IMR-90 (cell line): Measurements from ENCODE around the gene PHEX. TPM values are rescaled to one million over a fixed set of nuclear protein-coding genes. Genes with fewer than 3 reads are reported as not detected.

Experiments
- ATAC-seq: fragments of 200-7000 bp; cut with Tn5 transposase; 2 replicates; pipeline ENCODE4 v1.9.1; 2020; ENCODE audit warnings: low read depth, mild to moderate bottlenecking, moderate library complexity
- BruUV-seq: library from RNA; stranded (reverse); fragments of 400-500 nt; replicated peaks from 2 replicates; lab custom pipeline; 2021; lab: Mats Ljungman, UMichigan
- CTCF ChIA-PET: fragments of 300-600 bp; formaldehyde crosslinking; extraction: SDS; loops from one replicate; lab custom pipeline; 2021; ENCODE audit warnings: antibody characterized with exemption; lab: Yijun Ruan, JAX
- POLR2A ChIA-PET: fragments of 300-600 bp; sonication (Branson Sonifier 250); formaldehyde crosslinking; loops from one replicate; lab custom pipeline; 2022; ENCODE audit warnings: antibody characterized with exemption; ENCODE audit not compliant: unreplicated experiment; lab: Charles Lee
- DNase-seq: peaks from one replicate; pipeline ENCODE4 v3.0.0; 2013
- H2AFZ ChIP-seq: replicated peaks from 2 replicates; pipeline ENCODE3; 2013; ENCODE audit warnings: low read length, mild to moderate bottlenecking; ENCODE audit not compliant: poor library complexity
- H2AK5ac ChIP-seq: 2 replicates; pipeline ENCODE4 v1.6.1; 2013; ENCODE audit warnings: low read depth, low read length, inconsistent platforms
- H2AK9ac ChIP-seq: replicated peaks from 2 replicates; pipeline ENCODE3; 2013; ENCODE audit warnings: mild to moderate bottlenecking, low read depth, low read length, moderate library complexity; ENCODE audit not compliant: poor library complexity
- H2BK120ac ChIP-seq: 2 replicates; pipeline ENCODE4 v1.6.1; 2013; ENCODE audit warnings: low read depth, low read length, inconsistent platforms
- H2BK15ac ChIP-seq: 3 replicates; pipeline ENCODE4 v1.6.1; 2013; ENCODE audit warnings: low read depth, low read length, inconsistent platforms
- H2BK20ac ChIP-seq: 2 replicates; pipeline ENCODE4 v1.6.1; 2013; ENCODE audit warnings: low read depth, mild to moderate bottlenecking, inconsistent platforms, low read length, moderate library complexity
- H2BK5ac ChIP-seq: 2 replicates; pipeline ENCODE4 v1.6.1; 2013; ENCODE audit warnings: mild to moderate bottlenecking, low read depth, low read length, inconsistent platforms; ENCODE audit not compliant: poor library complexity, severe bottlenecking
- H3K14ac ChIP-seq: replicated peaks from 2 replicates; pipeline ENCODE4 v1.6.1; 2013; ENCODE audit warnings: low read depth, low read length, inconsistent platforms
- H3K18ac ChIP-seq: 2 replicates; pipeline ENCODE4 v1.6.1; 2013; ENCODE audit warnings: low read depth, low read length, control low read depth
- H3K23ac ChIP-seq: 2 replicates; pipeline ENCODE4 v1.6.1; 2013; ENCODE audit warnings: low read depth, low read length, inconsistent platforms
- H3K27ac ChIP-seq: 2 replicates; pipeline ENCODE4 v1.5.1; 2013; ENCODE audit warnings: mild to moderate bottlenecking, control low read depth, low read length; ENCODE audit not compliant: insufficient read depth
- H3K27me3 ChIP-seq: 2 replicates; pipeline ENCODE4 v1.6.1; 2013; ENCODE audit warnings: low read length; ENCODE audit not compliant: control insufficient read depth, insufficient read depth
- H3K36me3 ChIP-seq: 2 replicates; pipeline ENCODE4 v1.6.1; 2013; ENCODE audit warnings: low read length, mixed read lengths; ENCODE audit not compliant: control insufficient read depth, insufficient read depth
- H3K4ac ChIP-seq: 2 replicates; pipeline ENCODE4 v1.6.1; 2013; ENCODE audit warnings: low read depth, low read length, inconsistent platforms
- H3K4me1 ChIP-seq: 2 replicates; pipeline ENCODE4 v1.6.1; 2013; ENCODE audit warnings: low read length, mixed read lengths; ENCODE audit not compliant: control insufficient read depth, insufficient read depth
- H3K4me2 ChIP-seq: 2 replicates; pipeline ENCODE4 v1.6.1; 2013; ENCODE audit warnings: low read depth, mild to moderate bottlenecking, control low read depth, low read length, moderate library complexity
- H3K4me3 ChIP-seq: 2 replicates; pipeline ENCODE4 v1.5.1; 2013; ENCODE audit warnings: low read depth, mild to moderate bottlenecking, control low read depth, low read length, moderate library complexity; ENCODE audit not compliant: insufficient read depth
- H3K56ac ChIP-seq: 2 replicates; pipeline ENCODE4 v1.6.1; 2013; ENCODE audit warnings: low read length, inconsistent platforms; ENCODE audit not compliant: insufficient read depth; ENCODE audit errors: extremely low read depth
- H3K79me1 ChIP-seq, 2 experiments: 2 replicates each; pipeline ENCODE4 v1.6.1; 2013; ENCODE audit warnings: low read length in 2 of 2, inconsistent platforms in 1 of 2, low read depth in 1 of 2
- H3K9ac ChIP-seq: 2 replicates; pipeline ENCODE4 v1.6.1; 2013; ENCODE audit warnings: low read depth, low read length, control low read depth
- H3K9me1 ChIP-seq: 2 replicates; pipeline ENCODE4 v1.6.1; 2013; ENCODE audit warnings: low read length, inconsistent platforms; ENCODE audit not compliant: insufficient read depth
- H3K9me3 ChIP-seq: 2 replicates; pipeline ENCODE4 v1.6.1; 2013; ENCODE audit warnings: low read length; ENCODE audit not compliant: control insufficient read depth, insufficient read depth
- H4K20me1 ChIP-seq: 2 replicates; pipeline ENCODE4 v1.6.1; 2013; ENCODE audit warnings: low read length, inconsistent platforms; ENCODE audit not compliant: insufficient read depth
- H4K5ac ChIP-seq: 2 replicates; pipeline ENCODE4 v1.6.1; 2013; ENCODE audit warnings: mild to moderate bottlenecking, low read depth, low read length, control low read depth
- H4K8ac ChIP-seq, 2 experiments: 2 replicates each; pipeline ENCODE4 v1.6.1; 2013; ENCODE audit warnings: low read depth in 2 of 2, low read length in 2 of 2, control low read depth in 1 of 2, inconsistent platforms in 1 of 2
- H4K91ac ChIP-seq: 2 replicates; pipeline ENCODE4 v1.6.1; 2013; ENCODE audit warnings: low read depth, low read length, inconsistent platforms; ENCODE audit not compliant: insufficient read depth
- BHLHE40 ChIP-seq: fragments of 150-350 bp; IDR thresholded peaks from 2 replicates; pipeline ENCODE4 v1.6.1; 2016; ENCODE audit warnings: mild to moderate bottlenecking, low read depth, low read length
- CEBPB ChIP-seq: IDR thresholded peaks from 2 replicates; pipeline ENCODE4 v1.6.1; 2012; ENCODE audit warnings: low read depth, low read length, improper control_type of control experiment
- CHD1 ChIP-seq: IDR thresholded peaks from 2 replicates; pipeline ENCODE4 v1.6.1; 2012; ENCODE audit warnings: low read depth, low read length, improper control_type of control experiment
- FOS ChIP-seq: fragments of 150-350 bp; IDR thresholded peaks from 2 replicates; pipeline ENCODE4 v1.6.1; 2016; ENCODE audit warnings: low read depth, low read length
- NFE2L2 ChIP-seq: fragments of 150-350 bp; IDR thresholded peaks from 2 replicates; pipeline ENCODE4 v1.6.1; 2016; ENCODE audit warnings: low read depth, mild to moderate bottlenecking, low read length
- POLR2A ChIP-seq: IDR thresholded peaks from 2 replicates; pipeline ENCODE4 v1.6.1; 2012; ENCODE audit warnings: mild to moderate bottlenecking, low read depth, low read length
- RAD21 ChIP-seq: IDR thresholded peaks from 2 replicates; pipeline ENCODE4 v1.6.1; 2012; ENCODE audit warnings: low read length, improper control_type of control experiment
- RCOR1 ChIP-seq: IDR thresholded peaks from 2 replicates; pipeline ENCODE4 v1.6.1; 2012; ENCODE audit warnings: mild to moderate bottlenecking, low read length, improper control_type of control experiment; ENCODE audit not compliant: insufficient replicate concordance
- RFX5 ChIP-seq: IDR thresholded peaks from 2 replicates; pipeline ENCODE4 v1.8.0; 2012; ENCODE audit warnings: low read depth, mild to moderate bottlenecking, low read length, moderate library complexity
- SMC3 ChIP-seq: fragments of 150-350 bp; IDR thresholded peaks from 2 replicates; pipeline ENCODE4 v1.6.1; 2016; ENCODE audit warnings: low read depth, mild to moderate bottlenecking, antibody characterized with exemption, low read length, moderate library complexity
- WGBS, 2 experiments: methylation state at CpG; one replicate each; pipeline versions ENCODE4 v1.1.5 to v1.1.7; 2013; ENCODE audit warnings: missing lambda C conversion rate in 2 of 2; ENCODE audit not compliant: insufficient read length in 1 of 2; ENCODE audit errors: extremely low coverage in 2 of 2; 5-methylcytosine and 5-hydroxymethylcytosine counted together
- dilution Hi-C: fragments of 300-500 bp; cut with HindIII; formaldehyde crosslinking; loops from one replicate; pipeline ENCODE4 v1.14.3; 2018; ENCODE audit warnings: low sequenced_read_pairs; ENCODE audit not compliant: unreplicated experiment
- in situ Hi-C: fragments of 300-500 bp; cut with MboI; formaldehyde crosslinking; loops from 3 replicates; pipeline ENCODE4 v1.14.3; 2019; ENCODE audit warnings: low sequenced_read_pairs, inconsistent platforms, mixed read lengths
- intact Hi-C: fragments of 100-400 bp; cut with micrococcal nuclease; formaldehyde crosslinking; loops from 2 replicates; pipeline ENCODE4 v1.10.0; 2022
- polyA plus RNA-seq, 3 experiments: library from polyadenylated mRNA; depleted of rRNA; stranded (reverse); fragments of >200 nt; gene quantifications; 2 replicates each; pipeline ENCODE4 v1.2.3, GENCODE V29; 2012; ENCODE audit warnings: low replicate concordance in 1 of 3
- total RNA-seq: library from RNA; depleted of rRNA; stranded (reverse); fragments of >200 nt; gene quantifications from 2 replicates; pipeline ENCODE4 v1.2.3, GENCODE V29; 2012
- TF ChIP-seq, protein P1 (sequence below): fragments of 150-350 bp; IDR thresholded peaks from 2 replicates; pipeline ENCODE4 v1.6.1; 2016; ENCODE audit warnings: low read depth, mild to moderate bottlenecking, low read length, moderate library complexity, borderline replicate concordance
- TF ChIP-seq, protein P2 (sequence below): conservative IDR thresholded peaks from 2 replicates; pipeline ENCODE4 v1.5.1; 2012; ENCODE audit warnings: mild to moderate bottlenecking, low read depth, low read length, improper control_type of control experiment
- TF ChIP-seq, protein P3 (sequence below): fragments of 150-350 bp; IDR thresholded peaks from 2 replicates; pipeline ENCODE4 v1.6.1; 2017; ENCODE audit warnings: mild to moderate bottlenecking, antibody characterized with exemption, low read length, low read depth

The PHEX gene
- total and polyA plus RNA-seq, 2 of the 4 experiments (the other 2 are of a cell fraction), result 0.10 to 0.18 TPM

DNA sequence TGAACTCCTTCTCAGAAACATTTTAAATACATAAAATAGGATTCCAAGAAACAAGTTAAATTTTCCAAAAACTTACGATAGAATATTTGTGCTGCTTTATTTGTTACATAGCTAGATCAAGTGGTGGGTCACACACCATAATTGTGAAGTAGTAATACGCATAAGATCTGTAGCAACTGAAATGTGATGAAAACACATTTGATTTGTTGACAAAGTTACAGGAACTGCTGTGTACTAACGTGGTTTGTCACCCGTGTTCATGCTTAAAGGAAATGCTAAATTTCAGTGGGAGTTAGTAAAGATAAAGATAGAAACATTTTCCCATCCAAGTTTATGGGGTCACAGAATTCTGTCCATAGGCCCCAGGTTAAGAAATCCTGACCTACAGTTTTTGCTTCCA lies 34.1 kb upstream of the PHEX start (continued):
- no peak for TF ChIP-seq BHLHE40
- TF ChIP-seq RAD21, result no peak
- TF ChIP-seq FOS, result no peak
- no peak for TF ChIP-seq CEBPB
- no peak for TF ChIP-seq POLR2A
- no peak for TF ChIP-seq NFE2L2

DNA sequence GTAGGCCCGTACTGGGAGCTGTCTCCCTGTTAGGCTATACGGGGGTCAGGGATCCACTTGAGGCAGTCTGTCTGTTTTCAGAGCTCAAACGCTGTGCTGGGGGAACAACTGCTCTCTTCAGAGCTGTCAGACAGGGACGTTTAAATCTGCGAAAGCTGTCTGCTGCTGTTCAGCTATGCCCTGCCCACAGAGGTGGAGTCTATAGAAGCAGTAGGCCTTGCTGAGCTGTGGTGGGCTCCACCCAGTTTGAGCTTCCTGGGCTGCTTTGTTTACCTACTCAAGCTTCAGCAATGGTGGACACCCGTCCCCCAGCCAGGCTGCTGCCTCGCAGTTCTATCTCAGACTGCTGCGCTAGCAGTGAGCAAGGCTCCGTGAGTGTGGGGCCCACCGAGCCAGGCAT lies 27.3 kb upstream of the PHEX start:
- H3K36me3 ChIP-seq, result peaks cover 2% of the 10 kb centered on the region; the same call in 1 of the 2 replicates
- dilution Hi-C loops (no loop called here), in situ Hi-C loops (no loop called here), intact Hi-C loops (no loop called here)
- BruUV-seq, result no TSS peak
- H3K9me3 ChIP-seq, result no peaks in the 10 kb centered on the region
- no peaks in the 10 kb centered on the region for H3K9me1 ChIP-seq
- no peaks in the 10 kb centered on the region for H3K27me3 ChIP-seq
- no peak overlapping the region for H3K27ac ChIP-seq
- no peaks in the 10 kb centered on the region for H4K20me1 ChIP-seq
- H3K79me1 ChIP-seq, result no peaks in the 10 kb centered on the region
- H2BK120ac ChIP-seq, result no peak overlapping the region
- no peak overlapping the region for H3K9ac ChIP-seq
- DNase-seq (no peak), ATAC-seq (no peak)
- no peak overlapping the region for H2AK9ac ChIP-seq
- no peak overlapping the region for H3K4ac ChIP-seq
- no peak overlapping the region for H3K14ac ChIP-seq
- no peak overlapping the region for H2AFZ ChIP-seq
- no peak overlapping the region for H2BK20ac ChIP-seq
- H3K56ac ChIP-seq, result no peak overlapping the region
- H2BK5ac ChIP-seq, result no peak overlapping the region
- H2AK5ac ChIP-seq, result no peak overlapping the region
- no peak overlapping the region for H3K4me3 ChIP-seq
- no peak overlapping the region for H4K5ac ChIP-seq
- no peaks in the 10 kb centered on the region for H3K4me1 ChIP-seq
- 70% methylated on average over 2 of the region's 10 CpGs; no CpG with 5 or more reads in 1 of the 2 experiments for WGBS, 2 experiments
- H3K18ac ChIP-seq, result no peak overlapping the region
- no peak overlapping the region for H4K91ac ChIP-seq
- no peak overlapping the region for H3K23ac ChIP-seq
- no peak overlapping the region for H4K8ac ChIP-seq
- ChIA-PET CTCF (interaction anchor here (0.7 kb wide), 1 partner anchor 204 kb away, joined by 3 read pairs; no protein-coding TSS in a partner anchor), POLR2A (no interaction called here)
- no peak for TF ChIP-seq RAD21
- TF ChIP-seq CHD1, result no peak
- no peak for TF ChIP-seq CEBPB
- TF ChIP-seq, protein P1, sequence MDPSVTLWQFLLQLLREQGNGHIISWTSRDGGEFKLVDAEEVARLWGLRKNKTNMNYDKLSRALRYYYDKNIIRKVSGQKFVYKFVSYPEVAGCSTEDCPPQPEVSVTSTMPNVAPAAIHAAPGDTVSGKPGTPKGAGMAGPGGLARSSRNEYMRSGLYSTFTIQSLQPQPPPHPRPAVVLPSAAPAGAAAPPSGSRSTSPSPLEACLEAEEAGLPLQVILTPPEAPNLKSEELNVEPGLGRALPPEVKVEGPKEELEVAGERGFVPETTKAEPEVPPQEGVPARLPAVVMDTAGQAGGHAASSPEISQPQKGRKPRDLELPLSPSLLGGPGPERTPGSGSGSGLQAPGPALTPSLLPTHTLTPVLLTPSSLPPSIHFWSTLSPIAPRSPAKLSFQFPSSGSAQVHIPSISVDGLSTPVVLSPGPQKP, result no peak
- no peak for TF ChIP-seq RFX5
- TF ChIP-seq FOS, result no peak
- no peak for TF ChIP-seq NFE2L2
- TF ChIP-seq, protein P2, sequence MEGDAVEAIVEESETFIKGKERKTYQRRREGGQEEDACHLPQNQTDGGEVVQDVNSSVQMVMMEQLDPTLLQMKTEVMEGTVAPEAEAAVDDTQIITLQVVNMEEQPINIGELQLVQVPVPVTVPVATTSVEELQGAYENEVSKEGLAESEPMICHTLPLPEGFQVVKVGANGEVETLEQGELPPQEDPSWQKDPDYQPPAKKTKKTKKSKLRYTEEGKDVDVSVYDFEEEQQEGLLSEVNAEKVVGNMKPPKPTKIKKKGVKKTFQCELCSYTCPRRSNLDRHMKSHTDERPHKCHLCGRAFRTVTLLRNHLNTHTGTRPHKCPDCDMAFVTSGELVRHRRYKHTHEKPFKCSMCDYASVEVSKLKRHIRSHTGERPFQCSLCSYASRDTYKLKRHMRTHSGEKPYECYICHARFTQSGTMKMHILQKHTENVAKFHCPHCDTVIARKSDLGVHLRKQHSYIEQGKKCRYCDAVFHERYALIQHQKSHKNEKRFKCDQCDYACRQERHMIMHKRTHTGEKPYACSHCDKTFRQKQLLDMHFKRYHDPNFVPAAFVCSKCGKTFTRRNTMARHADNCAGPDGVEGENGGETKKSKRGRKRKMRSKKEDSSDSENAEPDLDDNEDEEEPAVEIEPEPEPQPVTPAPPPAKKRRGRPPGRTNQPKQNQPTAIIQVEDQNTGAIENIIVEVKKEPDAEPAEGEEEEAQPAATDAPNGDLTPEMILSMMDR, result no peak
- TF ChIP-seq POLR2A, result no peak
- TF ChIP-seq SMC3, result no peak
- TF ChIP-seq RCOR1, result no peak
- TF ChIP-seq, protein P3, sequence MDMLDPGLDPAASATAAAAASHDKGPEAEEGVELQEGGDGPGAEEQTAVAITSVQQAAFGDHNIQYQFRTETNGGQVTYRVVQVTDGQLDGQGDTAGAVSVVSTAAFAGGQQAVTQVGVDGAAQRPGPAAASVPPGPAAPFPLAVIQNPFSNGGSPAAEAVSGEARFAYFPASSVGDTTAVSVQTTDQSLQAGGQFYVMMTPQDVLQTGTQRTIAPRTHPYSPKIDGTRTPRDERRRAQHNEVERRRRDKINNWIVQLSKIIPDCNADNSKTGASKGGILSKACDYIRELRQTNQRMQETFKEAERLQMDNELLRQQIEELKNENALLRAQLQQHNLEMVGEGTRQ, result no peak
- no peak overlapping the region for H3K4me2 ChIP-seq
- no peak overlapping the region for H2BK15ac ChIP-seq
